ENCODE measurements around the gene BNIP1.
A peak's percentile ranks its signal among the peaks of the same experiment; 100 is the strongest.

BNIP1 gene

DNA sequence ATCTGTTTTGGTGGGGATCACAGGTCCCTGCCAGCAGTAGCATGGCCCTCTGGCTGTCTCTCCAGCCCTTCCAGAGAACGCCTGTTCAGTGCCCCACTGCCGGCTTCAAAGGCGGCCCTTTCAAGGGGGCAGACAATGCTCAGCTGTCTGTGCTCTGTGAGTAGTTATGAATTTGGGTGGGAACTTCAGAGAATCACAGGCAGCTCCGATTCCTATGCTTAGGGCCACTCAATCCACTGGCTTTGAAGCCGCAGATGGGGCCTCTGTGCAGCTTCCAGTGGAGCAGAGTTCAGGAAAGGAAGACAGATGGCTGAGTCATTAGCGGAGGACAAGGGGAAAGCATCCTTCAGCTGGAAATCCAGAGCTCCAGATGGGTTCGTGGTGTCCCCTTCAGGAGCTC is 48.2 kb downstream of the BNIP1 start:
- no peak overlapping the region for H3K4me3 ChIP-seq (ENCODE audit: low read depth, low read length)
- TF ChIP-seq, protein P1, sequence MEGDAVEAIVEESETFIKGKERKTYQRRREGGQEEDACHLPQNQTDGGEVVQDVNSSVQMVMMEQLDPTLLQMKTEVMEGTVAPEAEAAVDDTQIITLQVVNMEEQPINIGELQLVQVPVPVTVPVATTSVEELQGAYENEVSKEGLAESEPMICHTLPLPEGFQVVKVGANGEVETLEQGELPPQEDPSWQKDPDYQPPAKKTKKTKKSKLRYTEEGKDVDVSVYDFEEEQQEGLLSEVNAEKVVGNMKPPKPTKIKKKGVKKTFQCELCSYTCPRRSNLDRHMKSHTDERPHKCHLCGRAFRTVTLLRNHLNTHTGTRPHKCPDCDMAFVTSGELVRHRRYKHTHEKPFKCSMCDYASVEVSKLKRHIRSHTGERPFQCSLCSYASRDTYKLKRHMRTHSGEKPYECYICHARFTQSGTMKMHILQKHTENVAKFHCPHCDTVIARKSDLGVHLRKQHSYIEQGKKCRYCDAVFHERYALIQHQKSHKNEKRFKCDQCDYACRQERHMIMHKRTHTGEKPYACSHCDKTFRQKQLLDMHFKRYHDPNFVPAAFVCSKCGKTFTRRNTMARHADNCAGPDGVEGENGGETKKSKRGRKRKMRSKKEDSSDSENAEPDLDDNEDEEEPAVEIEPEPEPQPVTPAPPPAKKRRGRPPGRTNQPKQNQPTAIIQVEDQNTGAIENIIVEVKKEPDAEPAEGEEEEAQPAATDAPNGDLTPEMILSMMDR (IDR thresholded peaks at IDR 0.05; ENCODE audit: low read depth, low read length, missing control alignments), result no peak
- in situ Hi-C loops (cut with HindIII; ENCODE audit: low sequenced_read_pairs), result no loop called here
- no peak for DNase-seq (ENCODE audit: low read depth)

DNA sequence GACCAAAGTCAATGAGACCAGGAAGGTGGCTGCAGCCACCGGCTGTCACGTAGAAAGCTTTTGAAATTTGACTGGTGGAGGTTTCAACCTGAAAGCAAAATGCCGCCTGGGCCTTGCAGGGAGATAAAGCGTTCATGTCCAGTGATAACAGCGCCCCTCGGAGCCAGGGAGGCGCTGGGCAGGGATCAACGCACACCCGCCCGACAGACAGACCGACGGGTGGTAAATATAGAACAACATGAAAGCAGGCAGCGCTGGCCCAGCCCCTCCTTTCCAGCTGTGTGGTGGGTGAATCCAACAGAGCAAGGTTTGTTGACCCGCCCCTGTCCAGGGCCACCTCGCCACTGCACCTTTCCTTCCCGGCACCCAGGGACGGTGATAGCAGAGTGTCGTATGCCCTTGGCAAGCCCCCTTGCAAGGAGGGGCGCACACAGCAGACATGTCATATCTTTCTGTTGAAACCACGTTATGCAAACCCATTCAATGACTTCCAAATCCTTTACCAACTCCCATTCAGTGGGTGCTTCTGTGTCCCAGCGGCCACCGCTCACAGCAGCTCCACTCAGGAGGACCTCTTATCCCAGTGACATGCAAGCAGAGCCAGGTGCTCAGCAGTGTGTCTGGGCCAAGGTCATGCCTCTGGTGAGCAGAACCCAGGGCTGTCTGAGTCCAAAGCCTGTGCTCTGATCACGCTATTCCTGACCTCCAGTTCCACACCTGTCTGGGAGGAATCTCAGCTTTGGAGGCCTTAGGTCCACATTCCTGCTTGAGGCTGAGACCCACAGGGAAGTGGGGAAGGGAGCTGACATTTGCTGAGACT is 52.0 kb downstream of the BNIP1 start:
- no peak for DNase-seq (ENCODE audit: low read depth)
- TF ChIP-seq, protein P1 (IDR thresholded peaks at IDR 0.05; ENCODE audit: low read depth, low read length, missing control alignments), result no peak
- no peak overlapping the region for H3K4me3 ChIP-seq (ENCODE audit: low read depth, low read length)
- in situ Hi-C loops (cut with HindIII; ENCODE audit: low sequenced_read_pairs), result no loop called here

DNA sequence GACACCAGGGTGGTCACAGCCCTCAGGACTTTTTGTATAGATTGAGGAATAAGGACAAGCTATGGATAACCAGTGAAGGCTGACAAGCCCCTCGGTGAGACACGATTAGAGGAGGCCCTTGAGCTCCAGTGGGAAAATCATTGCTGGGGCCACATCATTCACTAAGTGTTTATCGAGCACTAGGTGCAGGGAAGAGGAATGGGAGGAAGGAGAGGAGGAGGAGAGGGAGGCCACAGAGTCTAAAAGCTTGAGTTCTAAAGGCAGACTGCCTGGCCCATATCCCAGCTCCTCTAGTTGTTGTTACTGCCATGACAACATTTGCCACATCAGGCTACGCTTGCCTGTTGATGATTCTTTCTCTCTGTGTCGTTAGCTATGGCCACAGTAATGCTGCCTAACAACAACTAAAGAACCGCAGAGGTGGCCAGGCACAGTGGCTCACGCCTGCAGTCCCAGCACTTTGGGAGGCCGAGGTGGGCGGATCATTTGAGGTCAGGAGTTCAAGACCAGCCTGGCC is 53.1 kb downstream of the BNIP1 start:
- in situ Hi-C loops (cut with HindIII; ENCODE audit: low sequenced_read_pairs), result no loop called here
- no peak for DNase-seq (ENCODE audit: low read depth)
- no peak overlapping the region for H3K4me3 ChIP-seq (ENCODE audit: low read depth, low read length)
- TF ChIP-seq, protein P1 (IDR thresholded peaks at IDR 0.05; ENCODE audit: low read depth, low read length, missing control alignments), result no peak

DNA sequence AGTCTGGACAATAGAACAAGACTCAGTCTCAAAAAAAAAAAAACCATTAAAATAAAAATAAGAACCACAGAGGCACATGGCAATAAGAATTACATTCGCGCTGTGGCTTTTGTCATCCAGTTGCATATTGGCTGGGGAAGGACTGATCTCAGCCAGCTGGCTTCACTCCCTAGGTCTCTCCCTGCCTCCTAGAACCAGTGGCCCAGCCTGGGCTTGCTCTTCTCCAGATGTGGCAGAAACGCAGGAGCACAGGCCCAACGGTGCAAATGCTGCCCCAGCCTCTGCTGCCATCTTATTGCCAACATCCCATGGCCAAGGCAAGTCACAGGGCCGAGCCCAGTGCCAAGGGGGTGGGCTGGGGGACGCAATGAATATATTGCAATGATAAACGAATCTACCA is 53.7 kb downstream of the BNIP1 start:
- TF ChIP-seq, protein P1 (IDR thresholded peaks at IDR 0.05; ENCODE audit: low read depth, low read length, missing control alignments), result no peak
- no peak overlapping the region for H3K4me3 ChIP-seq (ENCODE audit: low read depth, low read length)
- no peak for DNase-seq (ENCODE audit: low read depth)
- in situ Hi-C loops (cut with HindIII; ENCODE audit: low sequenced_read_pairs), result no loop called here

DNA sequence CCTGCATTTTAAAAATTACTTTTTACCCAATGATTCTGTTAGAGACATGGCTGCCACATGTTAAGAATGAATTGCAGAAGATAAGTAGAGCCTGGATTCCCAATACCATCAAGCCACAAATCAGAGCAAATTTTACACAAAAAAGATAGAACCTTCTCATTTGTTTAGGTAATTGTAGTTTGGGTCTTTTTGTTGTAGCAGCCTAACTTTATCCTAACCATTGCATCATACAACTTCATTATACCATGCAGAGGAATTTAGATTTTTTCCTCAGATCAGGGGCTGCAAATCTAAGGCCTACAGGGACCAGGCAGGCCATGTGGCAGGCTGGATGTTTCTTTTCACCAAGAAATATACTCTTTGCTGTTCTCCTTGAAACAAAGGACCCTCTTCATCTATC is 56.0 kb downstream of the BNIP1 start:
- TF ChIP-seq, protein P1 (IDR thresholded peaks at IDR 0.05; ENCODE audit: low read depth, low read length, missing control alignments), result no peak
- no peak for DNase-seq (ENCODE audit: low read depth)
- in situ Hi-C loops (cut with HindIII; ENCODE audit: low sequenced_read_pairs), result no loop called here
- H3K4me3 ChIP-seq (ENCODE audit: low read depth, low read length), result no peak overlapping the region

DNA sequence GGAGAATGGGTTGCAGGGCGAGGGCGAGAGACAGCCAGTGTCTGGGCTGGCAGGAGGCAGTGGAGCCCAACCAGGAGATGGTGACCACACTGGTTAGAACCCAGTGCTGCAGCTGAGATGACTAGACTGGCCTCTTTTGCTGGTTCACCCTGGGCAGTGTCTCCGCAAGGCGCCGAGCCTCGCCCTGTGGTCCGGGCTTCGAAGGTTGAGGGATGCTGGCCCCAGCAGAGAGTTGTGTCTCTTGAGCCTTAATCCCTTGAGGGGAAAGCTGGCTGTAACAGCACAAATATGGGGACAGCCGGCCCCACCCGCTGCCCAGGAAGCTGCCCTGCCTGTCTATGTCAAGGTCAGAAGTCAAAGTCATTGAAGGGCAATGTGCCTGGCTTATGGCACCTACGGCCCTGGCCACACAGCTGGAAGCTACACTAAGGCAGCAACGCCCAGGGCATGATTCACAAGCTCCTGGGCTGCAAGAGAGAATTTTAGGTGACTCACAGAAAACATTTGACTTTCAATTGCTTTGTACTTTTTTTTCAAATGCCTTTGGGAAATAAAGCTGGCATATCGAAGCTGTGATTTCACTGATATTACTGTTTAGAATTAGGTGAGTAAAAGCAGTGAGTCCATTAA is 57.4 kb downstream of the BNIP1 start:
- TF ChIP-seq, protein P1 (IDR thresholded peaks at IDR 0.05; ENCODE audit: low read depth, low read length, missing control alignments), result no peak
- peak; percentile 26 for DNase-seq (ENCODE audit: low read depth)
- in situ Hi-C loops (cut with HindIII; ENCODE audit: low sequenced_read_pairs), result no loop called here

More for the DNA sequence above, 57.4 kb downstream of the BNIP1 start:
- no peak overlapping the region for H3K4me3 ChIP-seq (ENCODE audit: low read depth, low read length)

Measured in astrocyte of the cerebellum (primary cell).